Neural progenitor cell (in vitro differentiated cells): Measurements from ENCODE around the gene CDH26. TPM values are rescaled to one million over a fixed set of nuclear protein-coding genes. Genes with fewer than 3 reads are reported as not detected.

Experiments used
- DNase-seq: peaks from one replicate; pipeline ENCODE4 v3.0.0-alpha.2; 2016; ENCODE audit warnings: low spot score
- H2AFZ ChIP-seq: fragments of 200-600 bp; sonication (generic); replicated peaks from 2 replicates; pipeline ENCODE4 v1.6.1; 2016; ENCODE audit warnings: antibody characterized with exemption
- H3F3A ChIP-seq: fragments of 200-600 bp; sonication (generic); 2 replicates; pipeline ENCODE4 v1.6.1; 2016; ENCODE audit warnings: antibody characterized with exemption, low read depth
- H3K27ac ChIP-seq: fragments of 200-600 bp; sonication (generic); 2 replicates; pipeline ENCODE4 v1.5.1; 2016; ENCODE audit warnings: mild to moderate bottlenecking
- H3K27me3 ChIP-seq: fragments of 200-600 bp; sonication (generic); 2 replicates; pipeline ENCODE4 v1.6.1; 2016; ENCODE audit warnings: mild to moderate bottlenecking, moderate library complexity
- H3K36me3 ChIP-seq: fragments of 200-600 bp; sonication (generic); 2 replicates; pipeline ENCODE4 v1.5.1; 2016
- H3K4me1 ChIP-seq: fragments of 200-600 bp; sonication (generic); 2 replicates; pipeline ENCODE4 v1.6.1; 2016; ENCODE audit warnings: mixed run types
- H3K4me2 ChIP-seq: fragments of 200-600 bp; sonication (generic); 2 replicates; pipeline ENCODE4 v1.6.1; 2016
- H3K4me3 ChIP-seq: fragments of 200-600 bp; sonication (generic); 2 replicates; pipeline ENCODE4 v1.5.1; 2016
- H3K79me2 ChIP-seq: fragments of 200-600 bp; sonication (generic); 2 replicates; pipeline ENCODE4 v1.6.1; 2016; ENCODE audit warnings: low read depth
- H3K9ac ChIP-seq: fragments of 200-600 bp; sonication (generic); 2 replicates; pipeline ENCODE4 v1.6.1; 2016
- H3K9me3 ChIP-seq: fragments of 200-600 bp; sonication (generic); 2 replicates; pipeline ENCODE4 v1.5.1; 2016; ENCODE audit warnings: low read depth
- H4K20me1 ChIP-seq: fragments of 200-600 bp; sonication (generic); 2 replicates; pipeline ENCODE4 v1.6.1; 2016; ENCODE audit warnings: low read depth
- H3K27ac Mint-ChIP-seq: 3 replicates; pipeline ENCODE4 v1.8.0; 2021; ENCODE audit warnings: mixed read lengths
- H3K27me3 Mint-ChIP-seq: 2 replicates; pipeline ENCODE4 v1.8.0; 2022; ENCODE audit warnings: low read depth, mild to moderate bottlenecking, inconsistent platforms, moderate library complexity, mixed read lengths; ENCODE audit not compliant: insufficient read depth
- H3K36me3 Mint-ChIP-seq: 3 replicates; pipeline ENCODE4 v1.8.0; 2021; ENCODE audit warnings: mixed read lengths
- H3K4me1 Mint-ChIP-seq: 3 replicates; pipeline ENCODE4 v1.8.0; 2021; ENCODE audit warnings: mixed read lengths
- H3K4me3 Mint-ChIP-seq: 3 replicates; pipeline ENCODE4 v1.8.0; 2021; ENCODE audit warnings: mild to moderate bottlenecking, moderate library complexity, mixed read lengths
- H3K9me3 Mint-ChIP-seq: 3 replicates; pipeline ENCODE4 v1.8.0; 2020; ENCODE audit warnings: mixed read lengths
- EZH2 ChIP-seq: fragments of 200-600 bp; sonication (generic); IDR thresholded peaks from 2 replicates; pipeline ENCODE4 v1.6.1; 2017; ENCODE audit warnings: antibody characterized with exemption, mild to moderate bottlenecking, moderate library complexity
- EZH2phosphoT487 ChIP-seq: fragments of 200-600 bp; sonication (generic); IDR thresholded peaks from 2 replicates; pipeline ENCODE4 v1.6.1; 2017; ENCODE audit warnings: antibody characterized with exemption
- total RNA-seq: library from RNA; depleted of rRNA; stranded (reverse); fragments of >200 nt; gene quantifications from 2 replicates; pipeline ENCODE4 v1.2.3, GENCODE V29; 2015; ENCODE audit warnings: low replicate concordance
- TF ChIP-seq, protein P1 (sequence below): fragments of 200-600 bp; sonication (generic); IDR thresholded peaks from 2 replicates; pipeline ENCODE4 v1.5.1; 2017; ENCODE audit warnings: antibody characterized with exemption, mild to moderate bottlenecking

The CDH26 gene
- total RNA-seq, 1 donor from 2014 or later: not detected

DNA sequence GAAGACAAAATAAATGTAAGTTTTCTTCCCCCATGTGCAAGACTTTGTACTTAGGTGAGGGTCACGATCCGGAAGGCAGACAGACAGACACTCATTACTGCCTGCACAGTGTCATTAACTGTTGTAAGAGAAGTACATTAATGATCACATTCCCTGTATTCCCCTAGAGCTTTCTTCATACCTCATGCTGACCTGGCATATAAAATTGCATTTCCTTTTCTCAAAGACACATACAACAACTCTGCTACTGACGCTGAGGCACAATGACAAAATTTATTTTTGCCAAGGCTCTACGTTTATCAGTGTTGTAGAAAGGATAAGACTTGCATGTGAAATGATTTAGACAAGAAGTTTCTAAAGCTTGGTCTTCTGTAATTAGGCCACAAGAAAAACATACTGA lies 21.8 kb upstream of the CDH26 start:
- Mint-ChIP-seq H3K27me3 (peaks cover 2% of the 10 kb centered on the region), H3K36me3 (peaks cover 5% of the 10 kb centered on the region), H3K27ac (no peak overlapping the region), H3K4me3 (no peak overlapping the region), H3K4me1 (peaks cover 32% of the 10 kb centered on the region), H3K9me3 (no peaks in the 10 kb centered on the region)
- TF ChIP-seq, protein P1, sequence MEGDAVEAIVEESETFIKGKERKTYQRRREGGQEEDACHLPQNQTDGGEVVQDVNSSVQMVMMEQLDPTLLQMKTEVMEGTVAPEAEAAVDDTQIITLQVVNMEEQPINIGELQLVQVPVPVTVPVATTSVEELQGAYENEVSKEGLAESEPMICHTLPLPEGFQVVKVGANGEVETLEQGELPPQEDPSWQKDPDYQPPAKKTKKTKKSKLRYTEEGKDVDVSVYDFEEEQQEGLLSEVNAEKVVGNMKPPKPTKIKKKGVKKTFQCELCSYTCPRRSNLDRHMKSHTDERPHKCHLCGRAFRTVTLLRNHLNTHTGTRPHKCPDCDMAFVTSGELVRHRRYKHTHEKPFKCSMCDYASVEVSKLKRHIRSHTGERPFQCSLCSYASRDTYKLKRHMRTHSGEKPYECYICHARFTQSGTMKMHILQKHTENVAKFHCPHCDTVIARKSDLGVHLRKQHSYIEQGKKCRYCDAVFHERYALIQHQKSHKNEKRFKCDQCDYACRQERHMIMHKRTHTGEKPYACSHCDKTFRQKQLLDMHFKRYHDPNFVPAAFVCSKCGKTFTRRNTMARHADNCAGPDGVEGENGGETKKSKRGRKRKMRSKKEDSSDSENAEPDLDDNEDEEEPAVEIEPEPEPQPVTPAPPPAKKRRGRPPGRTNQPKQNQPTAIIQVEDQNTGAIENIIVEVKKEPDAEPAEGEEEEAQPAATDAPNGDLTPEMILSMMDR: no peak
- TF ChIP-seq EZH2: no peak
- TF ChIP-seq EZH2phosphoT487: no peak
- no peak overlapping the region for H2AFZ ChIP-seq
- H3K9me3 ChIP-seq: no peaks in the 10 kb centered on the region
- H3K4me3 ChIP-seq: no peak overlapping the region
- peaks cover 70% of the 10 kb centered on the region for H3K27me3 ChIP-seq
- H3F3A ChIP-seq: peaks cover 14% of the 10 kb centered on the region
- no peak overlapping the region for H3K27ac ChIP-seq
- H4K20me1 ChIP-seq: no peaks in the 10 kb centered on the region
- no peaks in the 10 kb centered on the region for H3K36me3 ChIP-seq
- no peak for DNase-seq
- H3K79me2 ChIP-seq: no peaks in the 10 kb centered on the region
- H3K9ac ChIP-seq: no peak overlapping the region
- peaks cover 4% of the 10 kb centered on the region for H3K4me1 ChIP-seq
- no peak overlapping the region for H3K4me2 ChIP-seq

DNA sequence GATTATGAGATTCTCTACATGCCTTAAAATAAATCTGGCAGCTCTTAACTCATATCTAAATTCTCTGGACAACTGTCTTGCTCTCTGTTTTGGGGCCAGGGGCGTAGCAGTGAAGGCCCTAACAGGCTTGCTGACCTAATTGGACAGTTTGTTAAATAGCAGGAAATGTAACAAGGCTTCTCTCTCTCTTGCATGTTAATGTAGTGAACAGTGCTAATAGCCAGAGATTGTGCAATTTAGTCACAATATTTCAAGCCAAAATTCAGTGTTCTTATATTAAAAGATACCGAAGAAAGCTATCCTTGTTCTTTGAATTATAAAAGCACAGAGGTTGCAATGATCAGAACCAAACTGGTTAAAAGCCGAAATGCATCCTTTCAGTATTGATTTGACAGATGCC lies 21.1 kb upstream of the CDH26 start:
- no peak overlapping the region for H3K27ac Mint-ChIP-seq
- Histone ChIP-seq H3K4me3 (no peak overlapping the region), H3K79me2 (no peaks in the 10 kb centered on the region), H3F3A (peaks cover 17% of the 10 kb centered on the region), H2AFZ (no peak overlapping the region), H4K20me1 (no peaks in the 10 kb centered on the region), H3K27me3 (peaks cover 70% of the 10 kb centered on the region), H3K9me3 (no peaks in the 10 kb centered on the region), H3K36me3 (no peaks in the 10 kb centered on the region), H3K27ac (no peak overlapping the region), H3K4me1 (peaks cover 9% of the 10 kb centered on the region), H3K4me2 (no peak overlapping the region), H3K9ac (no peak overlapping the region)
- no peak for TF ChIP-seq EZH2
- TF ChIP-seq, protein P1: no peak
- TF ChIP-seq EZH2phosphoT487: no peak
- DNase-seq: no peak
- peak overlapping the region; percentile 46 for H3K4me3 Mint-ChIP-seq
- peaks cover 2% of the 10 kb centered on the region for H3K27me3 Mint-ChIP-seq
- H3K4me1 Mint-ChIP-seq: peaks cover 30% of the 10 kb centered on the region
- peaks cover 5% of the 10 kb centered on the region for H3K36me3 Mint-ChIP-seq
- H3K9me3 Mint-ChIP-seq: no peaks in the 10 kb centered on the region

DNA sequence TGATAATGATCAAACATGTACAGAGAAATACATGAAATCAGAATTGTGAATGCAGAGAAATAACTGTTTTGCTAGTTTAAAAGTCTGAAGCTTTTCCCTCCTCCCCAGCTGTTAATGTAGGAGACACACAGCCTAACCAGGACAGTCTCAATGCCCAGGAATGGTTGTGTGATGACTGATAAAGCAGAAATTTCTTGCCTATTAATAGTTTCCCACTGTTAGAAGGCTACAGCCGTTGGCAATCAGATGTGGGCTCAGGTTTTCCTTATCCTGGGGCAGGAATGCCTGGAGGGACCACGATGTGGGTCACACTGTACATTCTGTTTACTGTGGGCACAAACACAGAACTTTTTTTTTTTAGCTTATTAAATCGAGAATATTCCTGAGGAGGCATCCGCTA lies 20.0 kb upstream of the CDH26 start:
- no peaks in the 10 kb centered on the region for H3K9me3 Mint-ChIP-seq
- Histone ChIP-seq H3K4me2 (no peak overlapping the region), H3K27ac (no peak overlapping the region), H3K9me3 (no peaks in the 10 kb centered on the region), H3K4me3 (no peak overlapping the region), H3K4me1 (peaks cover 9% of the 10 kb centered on the region), H4K20me1 (no peaks in the 10 kb centered on the region), H3F3A (peaks cover 17% of the 10 kb centered on the region), H3K36me3 (no peaks in the 10 kb centered on the region), H3K79me2 (no peaks in the 10 kb centered on the region), H3K9ac (no peak overlapping the region), H3K27me3 (peaks cover 69% of the 10 kb centered on the region), H2AFZ (no peak overlapping the region)
- no peak overlapping the region for H3K27ac Mint-ChIP-seq
- peaks cover 30% of the 10 kb centered on the region for H3K4me1 Mint-ChIP-seq
- TF ChIP-seq, protein P1: no peak
- TF ChIP-seq EZH2phosphoT487 (no peak), EZH2 (no peak)
- H3K36me3 Mint-ChIP-seq: peaks cover 5% of the 10 kb centered on the region
- H3K27me3 Mint-ChIP-seq: peaks cover 2% of the 10 kb centered on the region
- no peak for DNase-seq
- H3K4me3 Mint-ChIP-seq: peak overlapping the region; percentile 85
